IMR-90 (cell line): ENCODE measurements around the gene IGHMBP2.

Source experiments
- CEBPB ChIP-seq: IDR thresholded peaks from 2 replicates; pipeline ENCODE4 v1.6.1; 2012; ENCODE audit warnings: low read depth, low read length, improper control_type of control experiment
- MXI1 ChIP-seq: IDR thresholded peaks from 2 replicates; pipeline ENCODE4 v1.6.1; 2012; ENCODE audit warnings: low read depth, mild to moderate bottlenecking, low read length, moderate library complexity, borderline replicate concordance
- POLR2A ChIP-seq: IDR thresholded peaks from 2 replicates; pipeline ENCODE4 v1.6.1; 2012; ENCODE audit warnings: mild to moderate bottlenecking, low read depth, low read length
- RAD21 ChIP-seq: IDR thresholded peaks from 2 replicates; pipeline ENCODE4 v1.6.1; 2012; ENCODE audit warnings: low read length, improper control_type of control experiment
- RCOR1 ChIP-seq: IDR thresholded peaks from 2 replicates; pipeline ENCODE4 v1.6.1; 2012; ENCODE audit warnings: mild to moderate bottlenecking, low read length, improper control_type of control experiment; ENCODE audit not compliant: insufficient replicate concordance
- RFX5 ChIP-seq: IDR thresholded peaks from 2 replicates; pipeline ENCODE4 v1.8.0; 2012; ENCODE audit warnings: low read depth, mild to moderate bottlenecking, low read length, moderate library complexity
- SMC3 ChIP-seq: fragments of 150-350 bp; IDR thresholded peaks from 2 replicates; pipeline ENCODE4 v1.6.1; 2016; ENCODE audit warnings: low read depth, mild to moderate bottlenecking, antibody characterized with exemption, low read length, moderate library complexity
- TF ChIP-seq, protein P1 (sequence below): conservative IDR thresholded peaks from 2 replicates; pipeline ENCODE4 v1.5.1; 2012; ENCODE audit warnings: mild to moderate bottlenecking, low read depth, low read length, improper control_type of control experiment

DNA sequence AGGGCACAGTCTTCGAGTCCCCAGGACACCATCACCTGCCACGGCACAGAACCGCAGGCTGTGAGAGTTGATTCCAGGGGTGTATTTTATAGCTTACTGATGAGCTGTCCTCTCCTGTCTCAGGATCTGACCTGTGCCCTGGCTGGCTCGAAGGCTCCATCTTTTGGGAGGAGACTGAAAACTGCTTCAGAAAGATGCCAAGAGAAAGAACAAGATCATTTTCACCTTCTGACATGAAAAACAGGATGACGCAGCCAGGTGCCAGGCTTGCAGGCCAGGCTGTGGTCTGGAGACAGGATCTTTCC lies 74.9 kb downstream of the IGHMBP2 start:
- TF ChIP-seq, protein P1, sequence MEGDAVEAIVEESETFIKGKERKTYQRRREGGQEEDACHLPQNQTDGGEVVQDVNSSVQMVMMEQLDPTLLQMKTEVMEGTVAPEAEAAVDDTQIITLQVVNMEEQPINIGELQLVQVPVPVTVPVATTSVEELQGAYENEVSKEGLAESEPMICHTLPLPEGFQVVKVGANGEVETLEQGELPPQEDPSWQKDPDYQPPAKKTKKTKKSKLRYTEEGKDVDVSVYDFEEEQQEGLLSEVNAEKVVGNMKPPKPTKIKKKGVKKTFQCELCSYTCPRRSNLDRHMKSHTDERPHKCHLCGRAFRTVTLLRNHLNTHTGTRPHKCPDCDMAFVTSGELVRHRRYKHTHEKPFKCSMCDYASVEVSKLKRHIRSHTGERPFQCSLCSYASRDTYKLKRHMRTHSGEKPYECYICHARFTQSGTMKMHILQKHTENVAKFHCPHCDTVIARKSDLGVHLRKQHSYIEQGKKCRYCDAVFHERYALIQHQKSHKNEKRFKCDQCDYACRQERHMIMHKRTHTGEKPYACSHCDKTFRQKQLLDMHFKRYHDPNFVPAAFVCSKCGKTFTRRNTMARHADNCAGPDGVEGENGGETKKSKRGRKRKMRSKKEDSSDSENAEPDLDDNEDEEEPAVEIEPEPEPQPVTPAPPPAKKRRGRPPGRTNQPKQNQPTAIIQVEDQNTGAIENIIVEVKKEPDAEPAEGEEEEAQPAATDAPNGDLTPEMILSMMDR = no peak
- TF ChIP-seq CEBPB (no peak), RCOR1 (no peak), RAD21 (no peak), POLR2A (no peak), RFX5 (no peak), MXI1 (no peak), SMC3 (no peak)
